Embryonic facial prominence (tissue), 1 donor: Measurements from ENCODE around the gene TTYH1.
"Not testable (repeated sequence)": the region's sequence is repeated elsewhere in the genome, so short reads cannot be mapped to it uniquely, and the experiment has no call there.

ENCODE experiments used
- DNase-seq: peaks from one replicate; pipeline ENCODE4 v3.0.0-alpha.2; 2016; ENCODE audit errors: extremely low spot score

Gene TTYH1

GRCh38 chr19:54444737-54445136, 29.5 kb downstream of the TTYH1 start:
- DNase-seq = no peak

DNA sequence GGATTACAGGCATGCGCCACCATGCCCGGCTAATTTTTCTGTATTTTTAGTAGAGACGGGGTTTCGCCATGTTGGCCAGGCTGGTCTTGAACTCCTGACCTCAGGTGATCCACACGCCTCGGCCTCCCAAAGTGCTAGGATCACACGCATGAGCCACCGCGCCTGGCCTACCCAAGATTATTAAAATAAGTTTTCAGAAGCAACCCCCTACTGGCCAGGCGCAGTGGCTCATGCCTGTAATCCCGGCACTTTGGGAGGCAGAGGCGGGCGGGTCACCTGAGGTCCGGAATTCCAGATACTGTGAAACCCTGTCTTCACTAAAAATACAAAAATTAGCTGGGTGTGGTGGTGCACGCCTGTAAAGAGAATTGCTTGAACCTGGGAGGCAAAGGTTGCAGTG, 31.1 kb downstream of the TTYH1 start:
- DNase-seq = not testable (repeated sequence)

DNA sequence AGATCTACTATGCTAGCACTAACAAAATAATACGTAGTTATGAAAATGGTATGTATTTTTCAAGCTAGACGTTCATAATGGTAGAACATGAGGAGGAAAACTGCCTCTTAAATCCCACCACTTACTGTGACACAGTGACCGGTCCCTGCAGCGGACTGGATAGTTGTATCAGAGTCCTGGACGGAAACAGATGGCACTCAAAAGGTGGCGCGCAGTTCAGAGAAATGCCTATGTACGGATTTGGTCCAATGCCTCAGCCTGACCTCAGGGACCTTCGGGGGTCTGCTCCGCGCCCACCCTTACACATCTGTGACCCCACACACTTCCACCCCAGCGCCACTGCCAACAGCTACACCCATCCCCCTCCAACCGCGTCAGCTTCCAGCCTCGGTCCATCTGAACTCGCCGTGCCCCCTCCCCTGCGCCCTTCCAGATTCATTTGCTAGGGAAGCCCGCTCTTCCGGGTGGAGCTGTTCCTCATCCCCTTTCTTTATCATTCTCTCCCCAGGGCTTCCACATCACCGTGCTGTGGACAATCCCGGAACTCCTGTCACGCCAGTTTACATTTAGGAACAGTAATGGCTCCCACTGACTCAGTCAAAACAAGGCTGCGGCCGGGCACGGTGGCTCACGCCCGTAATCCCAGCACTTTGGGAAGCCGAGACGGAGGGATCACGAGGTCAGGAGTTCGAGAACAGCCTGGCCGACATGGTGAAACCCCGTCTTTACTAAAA, 32.9 kb downstream of the TTYH1 start:
- no peak for DNase-seq

- DNase-seq = peak; percentile 96
Measured at GRCh38 chr19:54448774-54449700, 33.8 kb downstream of the TTYH1 start, which contains the start of gene LENG8. Gene LENG8 (plus strand): TSS chr19:54449199. CDS start chr19:54451345, 2,146 bp downstream.

GRCh38 chr19:54449701-54450069, 34.4 kb downstream of the TTYH1 start:
- no peak for DNase-seq

DNA sequence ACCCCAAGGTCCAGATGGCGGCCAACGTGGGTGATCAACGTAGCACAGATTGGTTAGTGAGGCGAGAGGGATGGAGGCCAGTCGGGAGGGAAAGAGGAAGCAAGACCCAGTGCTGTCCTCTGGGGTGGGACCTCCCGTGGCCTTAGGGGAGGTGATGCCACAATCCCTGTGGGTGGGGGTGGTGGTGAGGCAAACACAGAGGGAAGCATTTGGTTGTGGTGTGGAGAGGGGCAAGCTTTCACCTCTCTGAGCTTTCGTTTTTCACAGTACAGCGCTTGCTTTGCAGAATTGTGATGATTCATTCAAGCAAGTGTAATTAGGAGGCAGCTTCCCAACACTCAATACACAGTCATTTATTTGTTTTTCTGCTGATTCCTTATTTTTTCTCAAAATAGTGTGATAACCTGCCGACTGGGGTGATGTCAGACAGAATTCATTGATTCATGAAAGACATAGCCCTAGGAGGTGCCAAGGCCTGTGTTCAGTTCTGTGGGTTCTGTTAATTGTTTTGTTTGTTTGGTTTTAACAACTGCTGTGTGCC, 36.1 kb downstream of the TTYH1 start:
- no peak for DNase-seq

- DNase-seq = no peak
Measured at GRCh38 chr19:54451997-54452396, 36.7 kb downstream of the TTYH1 start.

GRCh38 chr19:54452626-54453025, 37.4 kb downstream of the TTYH1 start:
- DNase-seq = no peak

GRCh38 chr19:54453921-54454780, 38.9 kb downstream of the TTYH1 start:
- DNase-seq = no peak

DNA sequence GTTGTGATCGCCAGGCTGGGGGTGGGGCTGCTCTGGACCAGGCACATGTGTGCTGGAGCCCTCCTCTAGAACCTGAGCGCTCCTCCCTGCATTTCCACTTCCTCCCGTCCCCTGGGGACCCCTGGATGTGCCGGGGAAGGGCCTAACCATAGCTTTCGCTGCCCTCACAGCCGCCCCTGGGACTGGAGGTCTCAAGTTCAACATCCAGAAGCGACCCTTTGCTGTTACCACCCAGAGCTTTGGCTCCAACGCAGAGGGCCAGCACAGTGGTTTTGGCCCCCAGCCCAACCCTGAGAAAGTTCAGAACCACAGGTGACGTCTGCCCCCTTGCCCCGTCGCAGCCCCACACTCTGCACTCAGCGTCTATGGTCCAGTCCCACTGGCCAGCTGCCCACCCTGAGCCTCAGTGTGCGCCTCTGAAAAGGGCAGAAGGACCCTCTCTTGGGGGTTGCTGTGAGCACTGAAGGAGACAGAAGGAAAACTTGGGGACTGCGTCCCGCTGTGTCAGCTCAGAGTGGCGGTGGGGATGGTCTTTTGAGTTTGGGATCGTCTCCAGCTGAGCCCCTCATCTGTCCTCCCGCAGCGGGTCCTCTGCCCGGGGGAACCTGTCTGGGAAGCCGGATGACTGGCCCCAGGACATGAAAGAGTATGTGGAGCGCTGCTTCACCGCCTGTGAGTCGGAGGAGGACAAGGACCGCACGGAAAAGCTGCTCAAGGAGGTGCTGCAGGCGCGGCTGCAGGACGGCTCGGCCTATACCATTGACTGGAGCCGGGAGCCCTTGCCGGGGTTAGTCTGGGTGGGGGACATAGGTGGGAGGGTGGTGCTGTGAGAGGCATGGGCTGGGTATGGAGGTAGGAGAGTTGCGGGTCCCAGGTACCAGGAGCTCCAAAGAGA, 39.8 kb downstream of the TTYH1 start:
- DNase-seq = no peak

- no peak for DNase-seq
Measured at GRCh38 chr19:54455786-54456422, 40.6 kb downstream of the TTYH1 start.

DNA sequence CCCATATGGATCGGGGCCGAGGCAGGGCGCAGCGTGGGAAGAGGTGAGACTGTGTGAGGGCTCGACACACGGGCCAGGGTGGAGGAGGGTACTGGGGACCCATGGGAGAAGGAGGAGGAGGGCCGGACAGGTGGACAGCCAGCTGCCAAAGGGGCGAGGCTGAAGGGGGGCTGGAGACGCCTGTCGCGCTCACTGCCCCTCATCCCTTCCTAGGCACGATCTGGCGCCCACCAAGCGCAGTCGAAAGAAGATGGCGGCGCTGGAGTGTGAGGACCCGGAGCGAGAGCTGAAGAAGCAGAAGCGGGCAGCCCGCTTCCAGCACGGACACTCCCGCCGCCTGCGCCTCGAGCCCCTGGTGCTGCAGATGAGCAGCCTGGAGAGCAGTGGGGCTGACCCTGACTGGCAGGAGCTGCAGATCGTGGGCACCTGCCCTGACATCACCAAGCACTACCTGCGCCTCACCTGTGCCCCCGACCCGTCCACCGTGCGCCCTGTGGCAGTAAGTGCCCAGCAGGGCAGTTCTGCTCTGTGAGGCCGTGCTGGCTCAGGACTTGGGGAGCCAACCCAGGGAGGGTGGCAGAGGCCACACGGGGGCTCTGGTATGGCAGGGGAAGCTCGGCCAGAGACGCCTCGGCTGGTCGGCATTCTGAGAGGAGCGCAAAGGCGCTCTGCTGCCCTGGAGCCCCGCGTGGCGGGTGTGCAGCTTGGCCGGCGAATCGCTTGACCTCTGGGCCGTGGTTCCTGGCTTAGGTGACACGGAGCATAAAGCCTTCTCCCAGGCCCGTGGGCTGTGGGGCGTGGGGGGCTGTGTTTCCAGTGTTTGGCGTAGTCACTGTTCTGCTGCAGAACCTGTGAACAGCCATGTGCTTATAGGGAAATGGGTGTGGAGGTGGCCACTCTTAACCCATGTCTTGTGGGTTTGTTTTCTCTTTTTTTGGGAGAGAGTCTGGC, 41.4 kb downstream of the TTYH1 start:
- no peak for DNase-seq

GRCh38 chr19:54457773-54458647, 42.7 kb downstream of the TTYH1 start:
- DNase-seq = no peak

- DNase-seq = no peak
Measured at GRCh38 chr19:54458648-54459281, 43.5 kb downstream of the TTYH1 start.

GRCh38 chr19:54459282-54460229, 44.3 kb downstream of the TTYH1 start:
- DNase-seq = no peak
